GM20000 (cell line): ENCODE data around the gene PARD6G.

Experiments used
- DNase-seq: peaks from one replicate; pipeline ENCODE4 v3.0.0; 2012; ENCODE audit warnings: low spot score
- TF ChIP-seq, protein P1 (sequence below): IDR thresholded peaks from 2 replicates; pipeline ENCODE4 v1.5.1; 2012; ENCODE audit warnings: mild to moderate bottlenecking, control low read depth; ENCODE audit errors: extremely low read depth, missing control alignments

PARD6G gene

DNA sequence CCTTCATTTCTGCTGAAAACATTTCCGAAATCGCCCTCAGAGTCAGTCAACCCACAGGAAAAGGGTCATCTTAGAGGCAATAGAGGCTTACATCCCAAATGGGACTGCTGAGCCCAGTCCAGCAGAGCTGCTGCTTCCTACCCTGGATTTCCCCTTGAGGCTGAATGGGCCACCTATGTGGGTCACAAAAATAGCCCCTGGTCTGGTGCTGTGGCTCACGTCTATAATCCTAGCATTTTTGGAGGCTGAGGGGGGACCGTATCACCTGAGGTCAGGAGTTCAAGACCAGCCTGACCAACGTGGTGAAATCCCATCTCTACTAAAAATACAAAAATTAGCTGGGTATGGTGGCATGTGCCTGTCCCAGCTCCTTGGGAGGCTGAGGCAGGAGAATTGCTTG, 88.9 kb downstream of the PARD6G start:
- TF ChIP-seq, protein P1, sequence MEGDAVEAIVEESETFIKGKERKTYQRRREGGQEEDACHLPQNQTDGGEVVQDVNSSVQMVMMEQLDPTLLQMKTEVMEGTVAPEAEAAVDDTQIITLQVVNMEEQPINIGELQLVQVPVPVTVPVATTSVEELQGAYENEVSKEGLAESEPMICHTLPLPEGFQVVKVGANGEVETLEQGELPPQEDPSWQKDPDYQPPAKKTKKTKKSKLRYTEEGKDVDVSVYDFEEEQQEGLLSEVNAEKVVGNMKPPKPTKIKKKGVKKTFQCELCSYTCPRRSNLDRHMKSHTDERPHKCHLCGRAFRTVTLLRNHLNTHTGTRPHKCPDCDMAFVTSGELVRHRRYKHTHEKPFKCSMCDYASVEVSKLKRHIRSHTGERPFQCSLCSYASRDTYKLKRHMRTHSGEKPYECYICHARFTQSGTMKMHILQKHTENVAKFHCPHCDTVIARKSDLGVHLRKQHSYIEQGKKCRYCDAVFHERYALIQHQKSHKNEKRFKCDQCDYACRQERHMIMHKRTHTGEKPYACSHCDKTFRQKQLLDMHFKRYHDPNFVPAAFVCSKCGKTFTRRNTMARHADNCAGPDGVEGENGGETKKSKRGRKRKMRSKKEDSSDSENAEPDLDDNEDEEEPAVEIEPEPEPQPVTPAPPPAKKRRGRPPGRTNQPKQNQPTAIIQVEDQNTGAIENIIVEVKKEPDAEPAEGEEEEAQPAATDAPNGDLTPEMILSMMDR, result no peak
- DNase-seq, result no peak

DNA sequence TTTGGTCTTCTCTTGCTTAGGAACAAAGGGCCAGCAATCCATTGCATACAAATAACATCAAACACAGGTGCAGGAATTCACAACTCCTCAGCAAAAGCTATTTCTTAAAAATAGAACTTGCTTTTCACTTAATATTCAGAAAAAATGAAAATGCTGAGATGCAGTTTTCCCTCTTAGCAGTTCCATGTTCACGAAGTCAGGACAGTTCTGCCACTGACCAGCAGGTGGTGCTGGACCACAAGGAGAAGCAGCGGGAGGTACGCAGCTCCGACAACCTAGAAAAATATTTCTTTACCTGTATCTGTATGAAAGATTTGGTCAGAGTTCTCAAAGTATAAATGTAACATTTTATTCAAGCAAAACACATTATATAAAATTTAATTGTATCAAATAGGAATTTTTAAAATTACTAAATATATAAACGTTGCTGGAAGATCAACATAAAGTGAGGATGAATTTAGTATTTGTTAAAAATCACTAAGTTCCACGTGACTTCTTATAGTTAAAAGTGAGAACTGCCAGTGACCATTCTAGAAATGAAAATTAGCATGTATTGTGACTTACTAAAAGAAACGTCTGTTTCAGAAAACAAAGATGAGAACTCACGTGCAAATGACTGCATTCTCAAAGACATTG, 89.5 kb downstream of the PARD6G start:
- TF ChIP-seq, protein P1, result peak; percentile 94

DNA sequence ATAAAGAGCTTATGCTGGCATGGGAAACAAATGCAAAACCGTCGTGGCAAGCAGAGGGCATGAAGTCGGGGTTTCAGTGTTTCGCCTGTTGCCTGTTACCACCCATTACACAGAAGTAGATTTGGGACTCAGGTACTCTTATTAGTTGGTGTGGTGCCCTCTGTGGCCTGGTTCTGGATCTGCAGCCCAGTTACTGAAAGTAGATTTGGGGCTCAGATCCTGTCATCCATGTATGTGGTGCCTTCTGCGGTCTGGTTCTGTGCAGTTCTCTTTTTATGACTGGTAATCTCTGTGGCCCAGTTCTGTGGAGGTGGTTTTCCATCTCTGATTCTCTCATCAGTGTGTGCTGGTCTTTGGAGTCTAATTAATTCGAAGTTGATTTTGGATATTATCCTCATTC, 93.0 kb downstream of the PARD6G start:
- peak; percentile 62 for DNase-seq

More for the DNA sequence above, 89.5 kb downstream of the PARD6G start:
- peak; percentile 82 for DNase-seq

DNA sequence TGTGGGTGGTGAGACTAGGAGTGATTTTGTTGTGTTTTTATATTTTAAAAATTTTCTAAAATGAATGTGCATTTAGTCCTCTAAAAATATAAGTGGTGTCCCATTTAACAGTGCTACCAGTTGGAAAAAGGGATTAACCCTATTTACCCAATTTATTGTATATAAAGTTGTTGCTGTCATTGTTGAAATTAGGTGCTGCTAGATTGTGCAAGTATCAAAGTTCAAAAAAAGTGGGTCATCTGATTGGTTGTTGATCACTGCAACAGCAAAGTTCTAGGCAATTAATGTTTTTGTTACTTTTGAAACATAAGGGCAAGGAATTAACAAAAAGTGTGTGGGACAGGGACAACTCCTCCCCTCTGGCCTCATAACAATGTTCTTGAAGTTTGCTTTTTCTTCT, 97.6 kb downstream of the PARD6G start:
- TF ChIP-seq, protein P1, result no peak
- no peak for DNase-seq

More for the DNA sequence above, 93.0 kb downstream of the PARD6G start:
- TF ChIP-seq, protein P1, result peak; percentile 43

DNA sequence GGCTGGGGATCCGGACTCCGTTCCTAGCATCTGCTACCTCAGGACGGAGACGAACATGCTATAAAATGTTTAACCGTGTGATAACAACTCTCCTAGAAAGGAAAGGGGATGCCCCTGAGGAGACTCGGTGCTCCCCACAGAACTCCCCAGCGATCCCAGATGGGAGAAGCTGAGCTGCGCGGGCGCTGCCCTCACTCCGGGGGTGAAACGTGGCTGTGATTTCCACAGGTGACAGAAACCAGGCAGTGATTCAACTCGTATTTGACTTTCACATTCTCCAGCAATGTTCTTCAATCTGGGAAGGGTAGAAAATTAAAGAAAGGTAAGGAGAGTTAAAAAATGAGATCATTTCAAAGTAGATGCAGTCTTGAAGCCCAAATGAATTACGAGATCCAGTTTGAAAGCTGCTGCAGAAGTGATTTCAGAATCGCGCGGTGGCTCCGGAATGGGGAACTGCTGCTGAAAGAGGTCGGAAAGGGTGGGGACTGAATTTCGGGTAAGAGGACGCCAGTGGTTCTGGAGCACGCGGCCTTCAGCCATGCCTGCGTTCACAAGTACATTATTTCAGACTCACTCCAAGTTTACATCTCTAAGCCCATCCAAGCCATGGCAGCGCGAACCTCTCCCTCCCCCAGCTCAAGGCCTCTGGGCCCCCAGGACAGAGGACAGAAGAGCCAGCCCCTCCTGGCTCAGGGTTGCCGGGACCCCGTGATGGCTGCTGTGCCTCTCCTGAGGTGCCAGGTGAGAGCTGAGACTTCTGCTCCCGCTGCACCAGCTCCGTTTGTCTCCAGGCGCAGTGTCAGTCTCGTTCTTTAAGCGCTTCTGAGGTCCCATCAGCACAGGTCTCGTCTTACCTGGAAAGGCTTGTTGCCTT, 98.8 kb downstream of the PARD6G start:
- DNase-seq, result no peak
- TF ChIP-seq, protein P1, result no peak

DNA sequence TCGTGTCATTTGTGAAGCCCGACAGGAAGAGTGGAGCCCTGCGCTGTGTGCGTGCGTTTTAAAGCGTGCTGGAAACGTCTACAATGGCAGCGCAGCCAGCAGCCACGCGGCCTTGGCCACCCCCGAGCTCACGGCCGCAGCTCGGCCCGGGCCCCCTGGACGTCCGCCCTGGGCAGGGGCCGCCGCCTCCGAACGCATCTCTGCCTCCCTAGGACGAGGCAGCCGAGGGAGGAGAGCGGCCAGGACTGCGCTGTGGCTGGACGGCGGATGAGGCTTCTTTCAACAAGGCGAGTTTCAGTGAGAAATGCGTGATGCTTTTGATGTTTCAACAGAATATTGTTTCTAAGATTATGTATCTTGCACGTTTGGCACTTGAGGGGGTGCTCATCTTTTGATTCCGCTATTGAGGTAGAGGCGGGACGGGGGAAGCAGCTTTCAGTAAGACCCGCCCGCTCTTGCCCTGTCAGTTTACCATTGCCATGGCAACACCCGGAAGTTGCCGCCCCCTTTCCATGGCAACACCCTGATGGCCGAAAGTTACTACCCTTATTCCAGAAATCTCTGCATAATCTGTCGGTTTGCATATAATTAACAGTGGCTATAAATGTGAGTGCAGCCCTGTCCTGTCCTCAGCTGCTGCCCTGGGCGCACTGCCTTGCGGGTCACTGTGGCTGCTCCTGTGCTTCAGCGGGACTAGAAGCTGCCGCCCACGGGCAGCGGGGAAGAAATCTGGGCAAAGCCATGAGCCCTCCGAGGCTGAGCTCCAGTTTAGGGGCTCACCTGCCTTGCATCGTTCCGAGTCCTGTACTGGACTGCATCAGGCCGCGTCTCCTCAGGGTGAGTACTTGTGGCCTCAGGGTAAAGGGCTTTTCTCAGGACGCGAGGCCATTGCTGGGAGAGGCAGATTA, 99.6 kb downstream of the PARD6G start:
- peak; percentile 83 for DNase-seq
- TF ChIP-seq, protein P1, result no peak

DNA sequence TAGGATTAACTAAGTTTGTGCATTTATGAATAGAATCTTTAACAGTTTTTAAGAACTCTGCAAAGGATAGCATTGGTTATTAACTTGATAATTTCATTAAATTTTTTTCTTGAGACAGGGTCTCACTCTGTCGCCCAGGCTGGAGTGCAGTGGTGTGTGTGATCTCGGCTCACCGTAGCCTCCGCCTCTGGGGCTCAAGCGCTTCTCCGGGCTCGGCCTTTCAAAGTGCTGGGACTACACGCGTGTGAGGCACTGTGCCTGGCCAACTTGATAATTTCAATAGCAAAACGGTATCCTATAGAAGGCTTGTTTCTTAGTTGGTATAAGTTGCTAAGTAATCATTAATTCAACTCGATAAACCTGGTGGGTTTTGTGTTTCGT, 100.3 kb downstream of the PARD6G start:
- DNase-seq, result no peak
- TF ChIP-seq, protein P1, result no peak
